ENCODE data around the gene SUPV3L1. TPM values are rescaled to one million over a fixed set of nuclear protein-coding genes. Genes with fewer than 3 reads are reported as not detected.

The SUPV3L1 gene
- polyA plus RNA-seq, 1 donor from 2014 or later: 33.3 TPM

GRCh38 chr10:69211524-69211923, 31.5 kb downstream of the SUPV3L1 start:
- no peak overlapping the region for H3K4me3 ChIP-seq (ENCODE audit: low read length)
- no peaks in the 10 kb centered on the region for H3K27me3 ChIP-seq (ENCODE audit: insufficient read depth, low read depth, low read length)
- H3K9me3 ChIP-seq (ENCODE audit: low read length): no peaks in the 10 kb centered on the region
- H3K27ac ChIP-seq (ENCODE audit: low read length): no peak overlapping the region
- H3K79me2 ChIP-seq (replicated peaks; ENCODE audit: insufficient read depth, low read length): no peaks in the 10 kb centered on the region
- H3K4me2 ChIP-seq (ENCODE audit: low read length): no peak overlapping the region
- TF ChIP-seq CTCF (IDR thresholded peaks at IDR 0.05; ENCODE audit: poor library complexity, severe bottlenecking) (no peak), RAD21 (conservative IDR thresholded peaks at IDR 0.05) (no peak), POLR2AphosphoS5 (IDR thresholded peaks at IDR 0.05) (no peak), EP300 (conservative IDR thresholded peaks at IDR 0.05; ENCODE audit: poor library complexity, severe bottlenecking) (no peak), EZH2 (IDR thresholded peaks at IDR 0.05; ENCODE audit: borderline replicate concordance, insufficient read depth, low read length, poor library complexity, severe bottlenecking) (no peak), MXI1 (conservative IDR thresholded peaks at IDR 0.05; ENCODE audit: poor library complexity, severe bottlenecking) (no peak), REST (IDR thresholded peaks at IDR 0.05; ENCODE audit: borderline replicate concordance) (no peak), SMC3 (conservative IDR thresholded peaks at IDR 0.05; ENCODE audit: poor library complexity) (no peak), TAF1 (IDR thresholded peaks at IDR 0.05; ENCODE audit: low read depth) (no peak)
- H2AFZ ChIP-seq (ENCODE audit: low read depth, low read length): no peak overlapping the region
- H3K36me3 ChIP-seq (ENCODE audit: insufficient read depth, low read length): no peaks in the 10 kb centered on the region
- no peaks in the 10 kb centered on the region for H3K9me2 ChIP-seq (ENCODE audit: insufficient read depth, low read length)
- H3K9ac ChIP-seq (ENCODE audit: low read length): no peak overlapping the region
- no peaks in the 10 kb centered on the region for H4K20me1 ChIP-seq (ENCODE audit: insufficient read depth)
- H3F3A ChIP-seq (ENCODE audit: insufficient read depth, low read length, poor library complexity, severe bottlenecking): no peaks in the 10 kb centered on the region

- no peak overlapping the region for H2AFZ ChIP-seq (ENCODE audit: low read depth, low read length)
- H3K27ac ChIP-seq (ENCODE audit: low read length): no peak overlapping the region
- H3K9me3 ChIP-seq (ENCODE audit: low read length): no peaks in the 10 kb centered on the region
- no peaks in the 10 kb centered on the region for H3F3A ChIP-seq (ENCODE audit: insufficient read depth, low read length, poor library complexity, severe bottlenecking)
- H3K9ac ChIP-seq (ENCODE audit: low read length): no peak overlapping the region
- no peak overlapping the region for H3K4me3 ChIP-seq (ENCODE audit: low read length)
- H3K36me3 ChIP-seq (ENCODE audit: insufficient read depth, low read length): no peaks in the 10 kb centered on the region
- no peaks in the 10 kb centered on the region for H3K9me2 ChIP-seq (ENCODE audit: insufficient read depth, low read length)
- H3K27me3 ChIP-seq (ENCODE audit: insufficient read depth, low read depth, low read length): no peaks in the 10 kb centered on the region
- TF ChIP-seq EP300 (conservative IDR thresholded peaks at IDR 0.05; ENCODE audit: poor library complexity, severe bottlenecking) (no peak), POLR2AphosphoS5 (IDR thresholded peaks at IDR 0.05) (no peak), CTCF (IDR thresholded peaks at IDR 0.05; ENCODE audit: poor library complexity, severe bottlenecking) (no peak), MXI1 (conservative IDR thresholded peaks at IDR 0.05; ENCODE audit: poor library complexity, severe bottlenecking) (no peak), TAF1 (IDR thresholded peaks at IDR 0.05; ENCODE audit: low read depth) (no peak), EZH2 (IDR thresholded peaks at IDR 0.05; ENCODE audit: borderline replicate concordance, insufficient read depth, low read length, poor library complexity, severe bottlenecking) (no peak), SMC3 (conservative IDR thresholded peaks at IDR 0.05; ENCODE audit: poor library complexity) (no peak), RAD21 (conservative IDR thresholded peaks at IDR 0.05) (no peak), REST (IDR thresholded peaks at IDR 0.05; ENCODE audit: borderline replicate concordance) (no peak)
- no peak overlapping the region for H3K4me2 ChIP-seq (ENCODE audit: low read length)
- H3K79me2 ChIP-seq (replicated peaks; ENCODE audit: insufficient read depth, low read length): no peaks in the 10 kb centered on the region
- H4K20me1 ChIP-seq (ENCODE audit: insufficient read depth): no peaks in the 10 kb centered on the region
Observed at GRCh38 chr10:69213591-69214311, 33.7 kb downstream of the SUPV3L1 start.
